Fibroblast of villous mesenchyme (primary cell): Measurements from ENCODE around the gene TCN2. TPM values are rescaled to one million over a fixed set of nuclear protein-coding genes. Genes with fewer than 3 reads are reported as not detected.

Source experiments
- DNase-seq: peaks from one replicate; pipeline ENCODE4 v3.0.0-alpha.2; 2010; ENCODE audit warnings: low read depth
- H3K4me3 ChIP-seq: 2 replicates; pipeline ENCODE4 v1.5.1; 2011; ENCODE audit warnings: low read depth, mild to moderate bottlenecking, low read length
- CTCF ChIP-seq: IDR thresholded peaks from 2 replicates; pipeline ENCODE4 v1.5.1; 2012; ENCODE audit warnings: low read depth, mild to moderate bottlenecking, low read length; ENCODE audit not compliant: insufficient read depth
- total RNA-seq: library from RNA; depleted of rRNA; stranded (reverse); fragments of >200 nt; gene quantifications from 2 replicates; pipeline ENCODE4 v1.2.3, GENCODE V29; 2012

The TCN2 gene
- total RNA-seq, 1 donor = 3.9 TPM

- peak; percentile 47 for DNase-seq
- TF ChIP-seq CTCF = peak; percentile 47
- no peak overlapping the region for H3K4me3 ChIP-seq
Observed at GRCh38 chr22:30602049-30602448, 4.9 kb upstream of the TCN2 start.

GRCh38 chr22:30603801-30604200 lies 3.2 kb upstream of the TCN2 start:
- H3K4me3 ChIP-seq = no peak overlapping the region
- TF ChIP-seq CTCF = no peak
- DNase-seq = no peak

- TF ChIP-seq CTCF = no peak
- H3K4me3 ChIP-seq = no peak overlapping the region
- DNase-seq = no peak
Observed at GRCh38 chr22:30604723-30605122, 2.3 kb upstream of the TCN2 start.

GRCh38 chr22:30605449-30606110 lies 1.4 kb upstream of the TCN2 start:
- TF ChIP-seq CTCF = peak; percentile 82
- peak; percentile 45 for DNase-seq
- peak overlapping the region; percentile 67 for H3K4me3 ChIP-seq

GRCh38 chr22:30607300-30607930 lies 441 bp downstream of the TCN2 start:
- TF ChIP-seq CTCF = no peak
- H3K4me3 ChIP-seq = peak overlapping the region; percentile 67
- no peak for DNase-seq

GRCh38 chr22:30607939-30608338 lies 965 bp downstream of the TCN2 start:
- TF ChIP-seq CTCF = no peak
- no peak for DNase-seq
- H3K4me3 ChIP-seq = no peak overlapping the region
